Keratinocyte (primary cell): ENCODE data around the gene FHIP1A. TPM values are rescaled to one million over a fixed set of nuclear protein-coding genes. Genes with fewer than 3 reads are reported as not detected.

Experiments
- DNase-seq: peaks from one replicate; pipeline ENCODE4 v3.0.0-alpha.2; 2011; ENCODE audit warnings: low read depth, missing footprints, low spot score
- FAIRE-seq: peaks from 2 replicates; lab custom pipeline; 2011; peaks lifted over from hg19 to GRCh38; lab: Jason Lieb, UNC
- H2AFZ ChIP-seq: 2 replicates; pipeline ENCODE4 v1.6.0; 2012; ENCODE audit warnings: low read length, control low read depth, inconsistent platforms; ENCODE audit not compliant: control insufficient read depth
- H3K27ac ChIP-seq: 2 replicates; pipeline ENCODE4 v1.5.1; 2011; ENCODE audit warnings: low read length; ENCODE audit not compliant: control insufficient read depth, insufficient read depth
- H3K27me3 ChIP-seq: 3 replicates; pipeline ENCODE4 v1.6.0; 2011; ENCODE audit warnings: low read length; ENCODE audit not compliant: control insufficient read depth, insufficient read depth; ENCODE audit errors: extremely low read depth
- H3K36me3 ChIP-seq, 2 experiments: 2 replicates in 1 of 2; 3 replicates in 1 of 2; pipeline ENCODE4 v1.5.1; 2011; ENCODE audit warnings: low read length in 2 of 2, mild to moderate bottlenecking in 1 of 2; ENCODE audit not compliant: control insufficient read depth in 2 of 2, insufficient read depth in 2 of 2; ENCODE audit errors: extremely low read depth in 1 of 2
- H3K4me1 ChIP-seq: 3 replicates; pipeline ENCODE4 v1.5.1; 2011; ENCODE audit warnings: low read length; ENCODE audit not compliant: control insufficient read depth, insufficient read depth; ENCODE audit errors: extremely low read depth
- H3K4me2 ChIP-seq: 3 replicates; pipeline ENCODE4 v1.6.0; 2011; ENCODE audit warnings: low read depth, low read length; ENCODE audit not compliant: control insufficient read depth, insufficient read depth; ENCODE audit errors: extremely low read depth
- H3K4me3 ChIP-seq, 3 experiments: fragments of 200-600 bp in 1 of 3; sonication (generic) in 1 of 3; 2 replicates in 2 of 3; 3 replicates in 1 of 3; pipeline ENCODE4 v1.5.1; 2011 to 2016; ENCODE audit warnings: low read length in 3 of 3, mild to moderate bottlenecking in 3 of 3, control low read depth in 2 of 3, inconsistent platforms in 1 of 3, low read depth in 1 of 3, mixed read lengths in 1 of 3, mixed run types in 1 of 3, moderate library complexity in 1 of 3; ENCODE audit not compliant: control insufficient read depth in 2 of 3, insufficient read depth in 2 of 3; ENCODE audit errors: extremely low read depth in 1 of 3
- H3K79me2 ChIP-seq: 2 replicates; pipeline ENCODE4 v1.6.0; 2012; ENCODE audit warnings: low read length; ENCODE audit not compliant: control insufficient read depth, insufficient read depth
- H3K9ac ChIP-seq: 3 replicates; pipeline ENCODE4 v1.6.0; 2011; ENCODE audit warnings: low read length; ENCODE audit not compliant: control insufficient read depth, insufficient read depth; ENCODE audit errors: extremely low read depth
- H3K9me1 ChIP-seq: 3 replicates; pipeline ENCODE4 v1.6.0; 2011; ENCODE audit warnings: low read length; ENCODE audit not compliant: control insufficient read depth, insufficient read depth; ENCODE audit errors: extremely low read depth
- H3K9me3 ChIP-seq: 2 replicates; pipeline ENCODE4 v1.5.1; 2012; ENCODE audit warnings: low read depth, low read length; ENCODE audit not compliant: control insufficient read depth
- H4K20me1 ChIP-seq: 3 replicates; pipeline ENCODE4 v1.6.0; 2011; ENCODE audit warnings: low read length; ENCODE audit not compliant: control insufficient read depth, insufficient read depth; ENCODE audit errors: extremely low read depth
- EZH2 ChIP-seq: IDR thresholded peaks from one replicate; pipeline ENCODE4 v1.6.1; 2012; ENCODE audit warnings: inconsistent platforms, mild to moderate bottlenecking, low read length, moderate library complexity
- dilution Hi-C: fragments of 300-500 bp; cut with MboI; formaldehyde crosslinking; loops from one replicate; pipeline ENCODE4 v1.7.0; 2020; ENCODE audit warnings: low sequenced_read_pairs; ENCODE audit not compliant: extremely low pct_ligation_motif_present
- polyA plus RNA-seq, 5 experiments: library from polyadenylated mRNA; depleted of rRNA in 3 of 5; stranded (reverse) in 3 of 5; stranded (forward) in 1 of 5; unstranded in 1 of 5; fragments of >200 nt; gene quantifications; 1 replicate in 1 of 5; 2 replicates in 3 of 5; 3 replicates in 1 of 5; pipeline versions ENCODE4 v1.2.1 to v1.2.3, GENCODE V29; 2011 to 2012; ENCODE audit warnings: missing spikeins in 2 of 5, low read depth in 1 of 5, low replicate concordance in 1 of 5
- TF ChIP-seq, protein P1 (sequence below), 3 experiments: IDR thresholded peaks in 1 of 3; conservative IDR thresholded peaks in 1 of 3; optimal IDR thresholded peaks in 1 of 3; 2 replicates in 2 of 3; 3 replicates in 1 of 3; pipeline versions ENCODE3 to v1.5.1; 2011; ENCODE audit warnings: low read length in 3 of 3, mild to moderate bottlenecking in 3 of 3, moderate library complexity in 2 of 3, control low read depth in 1 of 3, inconsistent platforms in 1 of 3; ENCODE audit not compliant: insufficient read depth in 2 of 3; ENCODE audit errors: extremely low read depth in 1 of 3

FHIP1A gene
- polyA plus RNA-seq, 1 donor (not counting 4 experiments of a cell fraction or from before 2014, with no cell fraction given) = 13.4 TPM

DNA sequence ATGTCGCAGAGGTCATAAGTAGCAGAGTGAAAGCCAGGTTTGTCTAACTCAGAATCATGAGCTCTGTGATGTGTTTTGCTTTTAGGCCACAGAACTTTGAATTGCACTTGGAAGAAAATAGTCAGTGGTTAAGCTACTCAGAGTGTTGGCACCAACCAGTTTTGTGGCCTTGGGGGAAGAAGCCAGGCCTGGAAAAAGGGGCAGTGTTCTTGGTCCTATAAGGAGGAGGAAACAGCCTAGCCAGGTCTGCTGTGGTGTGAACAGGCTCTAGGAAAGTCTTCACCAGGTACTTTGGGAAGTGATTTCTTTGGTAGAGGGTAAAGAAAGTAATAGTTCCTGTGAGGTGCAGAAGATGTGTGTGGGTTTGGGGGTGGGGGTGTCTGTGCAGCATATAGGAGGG lies 49.2 kb downstream of the FHIP1A start:
- Histone ChIP-seq H2AFZ (no peak overlapping the region), H3K4me1 (peaks cover 16% of the 10 kb centered on the region), H3K27ac (no peak overlapping the region), H3K4me2 (no peak overlapping the region), H3K79me2 (peaks cover 12% of the 10 kb centered on the region), H3K27me3 (no peaks in the 10 kb centered on the region), H4K20me1 (no peaks in the 10 kb centered on the region), H3K36me3 (no peaks in the 10 kb centered on the region), H3K9me3 (no peaks in the 10 kb centered on the region), H3K4me3 (no peak overlapping the region), H3K9ac (no peak overlapping the region), H3K9me1 (no peaks in the 10 kb centered on the region)
- DNase-seq = no peak
- TF ChIP-seq, protein P1, sequence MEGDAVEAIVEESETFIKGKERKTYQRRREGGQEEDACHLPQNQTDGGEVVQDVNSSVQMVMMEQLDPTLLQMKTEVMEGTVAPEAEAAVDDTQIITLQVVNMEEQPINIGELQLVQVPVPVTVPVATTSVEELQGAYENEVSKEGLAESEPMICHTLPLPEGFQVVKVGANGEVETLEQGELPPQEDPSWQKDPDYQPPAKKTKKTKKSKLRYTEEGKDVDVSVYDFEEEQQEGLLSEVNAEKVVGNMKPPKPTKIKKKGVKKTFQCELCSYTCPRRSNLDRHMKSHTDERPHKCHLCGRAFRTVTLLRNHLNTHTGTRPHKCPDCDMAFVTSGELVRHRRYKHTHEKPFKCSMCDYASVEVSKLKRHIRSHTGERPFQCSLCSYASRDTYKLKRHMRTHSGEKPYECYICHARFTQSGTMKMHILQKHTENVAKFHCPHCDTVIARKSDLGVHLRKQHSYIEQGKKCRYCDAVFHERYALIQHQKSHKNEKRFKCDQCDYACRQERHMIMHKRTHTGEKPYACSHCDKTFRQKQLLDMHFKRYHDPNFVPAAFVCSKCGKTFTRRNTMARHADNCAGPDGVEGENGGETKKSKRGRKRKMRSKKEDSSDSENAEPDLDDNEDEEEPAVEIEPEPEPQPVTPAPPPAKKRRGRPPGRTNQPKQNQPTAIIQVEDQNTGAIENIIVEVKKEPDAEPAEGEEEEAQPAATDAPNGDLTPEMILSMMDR (optimal IDR thresholded peaks at IDR 0.05 in 1 of 3, IDR thresholded peaks at IDR 0.05 in 1 of 3, conservative IDR thresholded peaks at IDR 0.05 in 1 of 3; ENCODE audit: extremely low read depth in 1 of 3, insufficient read depth in 2 of 3, low read length in 3 of 3) = no peak
- no peak for TF ChIP-seq EZH2
- peak; percentile 26 for FAIRE-seq
- dilution Hi-C loops = no loop called here

Other genes with a start within 250 kb of the FHIP1A start
- gene PRSS48, start 132.0 kb upstream of the FHIP1A start, polyA plus RNA-seq = not detected in 3 replicates
- gene SH3D19, start 83.6 kb upstream of the FHIP1A start, polyA plus RNA-seq = 19.4 to 24.8 TPM (median 22.8 TPM) in 3 replicates